ENCODE measurements around the gene ETV6.

The ETV6 gene

DNA sequence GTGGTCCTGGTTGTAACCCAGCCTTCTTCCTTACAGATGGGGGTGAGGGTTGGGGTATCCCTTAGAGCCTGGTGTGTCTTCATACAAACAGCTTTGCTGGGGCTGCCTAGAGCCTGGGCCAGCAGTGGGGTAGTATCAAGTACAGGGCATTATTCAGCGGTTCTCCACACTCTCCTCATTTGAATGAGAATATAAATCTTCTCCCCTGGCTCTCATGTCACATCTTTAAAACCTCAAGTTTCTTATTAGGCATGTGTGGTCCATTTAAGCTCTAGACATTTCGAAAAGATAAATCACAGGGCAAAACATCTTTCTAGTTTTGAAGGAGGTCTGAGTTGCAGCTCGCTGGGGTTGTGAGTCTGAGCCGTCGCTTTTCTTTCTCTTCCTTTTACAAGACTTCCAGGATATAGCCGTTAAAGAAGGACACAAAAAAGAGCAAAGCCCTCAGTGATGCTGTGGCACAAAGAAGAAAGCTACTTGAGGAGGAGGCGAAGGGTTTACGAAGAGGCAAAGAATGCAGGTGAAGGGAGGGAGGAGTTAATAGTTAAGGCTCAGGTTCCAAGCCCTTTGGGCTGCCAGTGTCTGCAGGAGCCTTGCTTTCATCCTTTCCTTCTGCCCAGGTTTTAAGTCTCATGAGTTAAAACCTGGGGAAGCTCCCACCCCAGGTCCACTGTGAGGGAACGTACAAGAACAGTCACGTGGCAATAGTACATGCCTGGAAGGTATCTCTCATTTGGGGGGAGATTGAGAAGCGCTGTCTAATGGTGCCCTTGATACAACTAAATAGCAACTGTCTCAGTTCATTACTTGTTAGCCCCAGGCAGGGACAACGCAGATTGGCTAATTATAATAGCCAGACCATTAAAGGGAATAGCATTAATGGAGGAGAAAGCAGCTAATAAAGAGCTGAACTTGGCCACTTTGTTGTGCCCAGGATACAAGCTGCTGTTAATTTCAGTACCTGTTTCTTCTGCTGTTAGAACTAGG is 94.2 kb downstream of the ETV6 start:
- DNase-seq (ENCODE audit: low spot score), result no peak

DNA sequence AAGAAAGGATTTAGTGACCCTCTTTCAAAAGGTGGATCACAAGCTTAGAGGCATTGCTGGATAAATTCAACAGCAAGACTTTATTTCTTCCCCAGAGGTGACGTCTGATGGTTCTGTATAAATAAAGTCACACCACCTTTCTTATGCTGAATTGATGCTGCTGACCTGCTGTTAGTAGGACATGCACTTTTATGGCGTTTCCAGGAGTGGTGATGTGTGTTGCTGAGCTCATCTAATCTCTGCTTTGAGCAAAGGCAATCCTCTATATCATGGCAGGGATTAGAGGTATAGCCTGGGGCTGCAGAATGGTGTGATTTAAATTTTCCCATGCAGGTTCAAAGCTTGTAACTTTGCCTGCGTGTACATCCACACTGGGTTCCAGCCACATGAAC is 94.9 kb downstream of the ETV6 start:
- DNase-seq (ENCODE audit: low spot score), result no peak

DNA sequence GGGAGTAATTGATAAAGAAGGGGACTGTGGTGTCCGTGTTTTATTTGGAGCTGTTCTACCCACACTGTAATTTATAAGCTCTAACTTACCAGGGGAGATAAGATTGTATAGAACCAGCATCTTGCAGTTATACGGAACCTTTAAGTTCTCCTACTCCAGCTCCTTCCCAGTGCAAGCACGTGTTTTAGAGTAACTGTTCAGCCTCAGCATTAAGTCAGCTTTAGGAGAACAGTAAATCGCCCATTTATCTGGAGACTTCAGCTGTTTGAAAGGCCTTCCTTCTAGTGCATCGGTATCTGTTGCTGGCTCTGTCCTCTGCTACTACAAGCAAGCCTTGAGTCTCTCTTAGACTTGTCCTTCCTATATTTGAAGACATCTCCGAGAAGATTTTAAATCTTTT is 95.6 kb downstream of the ETV6 start:
- DNase-seq (ENCODE audit: low spot score), result no peak

DNA sequence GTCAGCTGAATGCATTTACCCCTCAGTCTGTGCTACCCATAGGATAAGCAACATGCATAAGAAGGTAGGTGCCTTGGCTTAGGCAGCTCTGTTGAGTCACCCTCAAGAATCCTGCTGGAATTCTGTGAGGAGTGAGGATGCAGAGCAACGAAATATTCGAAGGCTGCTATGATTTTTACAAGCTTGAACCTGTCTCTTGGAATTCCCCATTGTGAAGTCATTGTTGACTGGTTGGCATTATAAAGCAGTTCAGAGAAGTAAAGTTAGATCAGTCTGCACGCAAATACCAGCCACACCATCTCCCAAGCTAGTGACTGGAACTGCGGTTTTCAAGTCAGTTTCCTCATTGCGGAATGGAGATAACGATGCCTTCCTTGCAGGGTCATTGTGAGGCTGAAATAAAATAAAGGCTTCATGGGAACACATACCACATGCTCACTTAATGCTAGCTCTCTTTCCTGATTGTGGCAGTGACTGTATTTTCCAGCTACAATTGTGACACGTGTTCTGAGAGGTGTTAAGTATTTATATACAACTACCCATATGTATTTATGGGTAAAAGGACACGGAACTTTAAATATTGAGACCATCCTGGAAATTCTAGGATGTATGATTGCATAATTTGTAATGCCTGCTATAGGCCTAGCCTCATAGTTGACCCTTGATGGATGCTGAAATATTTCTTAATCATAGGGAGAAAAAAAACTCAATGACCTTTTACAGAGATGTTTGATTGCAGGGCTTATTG is 96.7 kb downstream of the ETV6 start:
- no peak for DNase-seq (ENCODE audit: low spot score)

DNA sequence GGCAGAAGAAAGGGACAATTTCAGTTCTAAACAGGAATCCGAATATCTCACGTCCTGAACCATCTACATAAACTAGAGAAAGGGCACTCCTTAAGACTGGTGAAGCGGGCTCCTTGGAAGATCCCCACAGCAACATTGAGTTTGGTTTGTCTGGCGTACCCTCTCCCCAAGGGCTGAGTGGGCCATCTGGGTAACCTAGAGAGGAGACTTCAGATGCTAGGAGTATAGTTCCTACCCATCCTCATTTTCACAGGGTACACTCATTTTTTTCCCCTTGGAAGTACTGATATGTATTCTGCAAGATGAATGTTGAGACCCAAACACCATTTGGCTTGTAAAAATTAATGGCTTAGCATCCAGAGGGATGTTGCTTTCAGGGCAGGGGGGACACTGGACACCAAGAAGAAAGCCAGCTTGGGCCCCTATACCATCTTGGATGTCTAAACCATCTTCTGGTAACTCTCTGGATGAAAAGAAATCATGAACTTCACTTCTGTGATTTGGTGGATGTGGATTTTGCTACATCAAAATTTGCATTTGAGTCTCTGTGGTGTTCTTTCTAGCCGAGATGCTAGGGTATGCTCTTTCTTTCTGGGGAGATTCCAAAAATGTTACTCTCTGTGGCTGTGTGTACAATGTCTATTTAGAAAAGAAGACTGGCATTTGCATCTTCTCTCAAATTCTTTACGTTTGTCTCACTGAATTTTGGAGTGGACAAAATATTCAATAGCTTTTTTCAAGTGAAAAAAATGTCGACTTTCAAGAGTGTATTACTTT is 97.7 kb downstream of the ETV6 start:
- DNase-seq (ENCODE audit: low spot score), result no peak

DNA sequence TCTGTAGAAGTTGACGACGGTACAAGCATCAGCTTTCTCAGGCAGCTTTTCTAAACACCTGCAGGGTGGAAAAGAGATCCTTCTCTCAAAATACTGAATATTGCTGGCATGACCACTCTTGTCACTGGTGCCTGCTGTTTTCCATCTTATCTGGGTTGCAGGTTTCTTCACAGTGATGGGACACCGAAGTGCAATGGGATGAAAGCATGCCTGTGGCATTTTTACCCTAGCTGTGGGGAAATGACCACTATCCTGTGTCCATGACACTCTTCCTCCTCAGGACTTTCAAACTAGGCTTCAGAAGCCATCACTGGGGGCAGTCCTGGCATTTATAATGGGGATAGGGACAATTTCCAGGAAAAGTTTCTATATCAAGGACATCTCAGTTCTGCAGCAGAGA is 98.5 kb downstream of the ETV6 start:
- DNase-seq (ENCODE audit: low spot score), result no peak

DNA sequence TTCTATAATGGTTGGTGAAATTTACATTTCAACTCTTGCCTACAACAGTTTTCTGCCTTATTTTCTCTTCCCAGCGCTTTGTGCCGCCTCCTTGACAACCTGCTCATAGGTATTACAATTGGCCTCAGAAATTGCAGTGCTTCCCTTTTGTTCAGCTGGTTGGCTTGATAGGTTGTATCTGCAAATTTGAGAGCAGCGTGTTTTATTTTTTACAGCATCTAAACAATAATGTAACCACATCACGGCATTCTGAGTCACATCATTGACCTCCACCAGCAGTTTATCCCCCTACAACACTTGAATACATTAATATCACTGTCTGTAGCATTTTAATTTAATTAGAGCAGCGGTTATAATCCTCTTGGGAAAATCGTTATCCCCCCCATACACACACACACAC is 99.4 kb downstream of the ETV6 start:
- DNase-seq (ENCODE audit: low spot score), result no peak

DNA sequence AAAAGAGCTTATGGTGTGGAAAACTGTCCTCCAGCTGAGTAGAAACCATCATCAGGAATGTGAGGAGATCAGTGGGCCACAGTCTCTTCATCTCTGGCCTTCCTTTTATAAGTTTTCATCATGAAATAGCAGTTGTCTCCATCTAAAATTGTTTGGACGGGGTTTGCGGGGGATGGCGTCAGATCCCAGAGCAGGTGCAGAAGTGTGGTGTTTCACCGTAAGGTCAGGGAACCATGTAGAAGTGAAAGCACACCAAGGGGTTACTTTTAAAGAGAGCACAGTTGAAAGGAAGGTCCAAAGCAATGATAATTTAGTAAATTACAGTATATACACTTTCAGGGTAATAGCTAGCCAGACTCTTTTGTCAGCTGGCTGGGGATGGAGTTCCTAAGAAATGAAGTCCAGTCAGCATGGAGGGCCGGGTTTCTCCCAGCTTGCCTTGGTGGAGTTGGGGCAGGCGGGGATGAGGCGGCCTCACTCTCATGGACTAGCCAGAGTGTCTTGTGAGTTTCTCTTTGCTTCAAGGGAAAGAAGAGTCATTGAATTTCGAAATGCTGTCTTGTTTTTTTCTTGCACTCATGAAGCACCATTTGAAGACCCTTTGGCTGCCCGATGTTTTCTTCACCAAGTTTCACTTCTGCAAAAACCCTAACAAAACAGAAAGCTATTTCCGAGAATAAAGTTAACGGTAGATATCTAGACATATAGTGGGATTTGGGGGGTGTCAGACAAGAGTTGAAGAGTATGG is 100.6 kb downstream of the ETV6 start:
- DNase-seq (ENCODE audit: low spot score), result no peak

DNA sequence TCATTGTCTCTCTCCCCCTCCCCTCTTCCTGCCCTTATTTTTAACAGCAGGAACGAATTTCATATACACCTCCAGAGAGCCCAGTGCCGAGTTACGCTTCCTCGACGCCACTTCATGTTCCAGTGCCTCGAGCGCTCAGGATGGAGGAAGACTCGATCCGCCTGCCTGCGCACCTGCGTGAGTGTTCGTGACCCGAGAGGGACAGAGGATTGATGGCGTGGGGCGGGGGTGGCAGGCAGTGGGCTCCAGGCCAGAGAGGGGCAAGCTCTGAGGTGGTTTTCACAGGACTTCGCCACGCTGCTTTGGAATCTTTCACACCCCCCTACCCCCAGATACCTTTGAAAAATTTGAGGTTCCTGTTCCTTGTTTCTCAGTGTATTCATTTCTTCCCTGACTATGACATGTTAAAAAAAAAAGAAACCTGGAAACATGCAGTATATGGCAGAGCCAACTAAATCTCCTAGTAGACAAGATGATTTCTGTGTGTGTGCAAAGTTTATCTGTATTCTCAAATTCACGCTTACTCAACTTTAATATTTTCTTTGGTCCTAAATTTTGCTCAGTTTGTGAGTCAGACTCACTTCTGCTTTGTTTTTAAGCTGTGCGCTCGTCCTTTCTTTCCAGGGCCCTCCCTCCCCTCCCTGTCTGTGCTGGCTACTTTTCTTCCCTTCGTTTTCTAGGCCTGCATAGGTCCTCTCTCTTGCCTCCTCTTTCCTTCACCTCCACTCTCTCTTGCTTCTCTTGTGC is 103.1 kb downstream of the ETV6 start:
- DNase-seq (ENCODE audit: low spot score), result no peak

DNA sequence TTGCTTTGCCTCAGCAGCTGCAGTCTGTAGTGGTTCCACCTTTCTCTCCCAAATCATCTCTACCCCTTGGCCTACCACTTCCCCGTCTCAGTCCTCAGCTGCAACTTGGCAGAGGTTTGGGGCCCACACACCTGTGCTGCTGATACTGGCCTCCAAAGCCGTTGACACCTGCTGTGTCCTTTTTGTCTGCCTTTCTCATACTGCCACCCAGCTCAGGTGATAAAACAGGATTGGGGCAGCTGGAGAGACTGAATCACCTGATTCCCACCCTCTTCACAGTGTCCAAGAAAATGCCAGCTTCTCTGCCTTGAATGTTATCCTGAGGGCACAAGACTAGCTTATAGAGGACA is 103.7 kb downstream of the ETV6 start:
- DNase-seq (ENCODE audit: low spot score), result no peak

DNA sequence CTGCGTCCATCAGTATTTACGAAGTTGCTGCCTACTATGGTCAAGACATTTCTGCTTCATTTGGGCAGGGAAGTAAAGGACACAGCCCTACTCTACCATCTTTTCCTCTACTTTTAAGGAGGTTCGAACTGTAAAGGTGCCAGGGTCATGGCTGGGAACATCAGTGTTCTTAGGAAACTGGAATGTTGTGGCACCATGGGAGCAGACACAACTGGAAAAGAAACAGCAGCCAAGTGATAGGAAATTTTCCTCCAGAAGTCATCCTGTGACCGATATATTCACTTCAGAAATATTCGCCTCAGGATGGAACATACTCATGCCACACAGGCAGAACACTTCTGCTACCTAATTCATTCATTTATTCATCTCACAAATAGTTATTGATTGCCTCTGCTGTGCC is 104.4 kb downstream of the ETV6 start:
- DNase-seq (ENCODE audit: low spot score), result no peak

DNA sequence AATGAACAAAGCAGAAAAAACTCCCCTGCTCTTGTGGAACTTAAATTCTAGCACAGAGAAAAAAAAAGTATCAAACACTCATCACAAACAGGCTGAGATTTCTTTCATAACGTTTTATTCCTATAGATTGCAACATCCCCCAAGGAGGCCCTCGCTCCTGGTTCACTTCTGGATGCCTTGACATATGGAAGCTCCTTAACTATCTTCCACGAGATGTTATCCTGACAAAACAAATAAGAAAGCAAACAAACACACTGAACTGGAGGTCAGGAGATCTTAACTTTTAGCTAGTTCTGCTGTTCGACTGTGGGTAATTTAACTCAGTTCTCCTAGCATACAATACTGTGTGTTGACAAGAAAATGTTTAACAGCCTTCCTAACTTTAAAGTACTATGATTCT is 104.8 kb downstream of the ETV6 start:
- no peak for DNase-seq (ENCODE audit: low spot score)

DNA sequence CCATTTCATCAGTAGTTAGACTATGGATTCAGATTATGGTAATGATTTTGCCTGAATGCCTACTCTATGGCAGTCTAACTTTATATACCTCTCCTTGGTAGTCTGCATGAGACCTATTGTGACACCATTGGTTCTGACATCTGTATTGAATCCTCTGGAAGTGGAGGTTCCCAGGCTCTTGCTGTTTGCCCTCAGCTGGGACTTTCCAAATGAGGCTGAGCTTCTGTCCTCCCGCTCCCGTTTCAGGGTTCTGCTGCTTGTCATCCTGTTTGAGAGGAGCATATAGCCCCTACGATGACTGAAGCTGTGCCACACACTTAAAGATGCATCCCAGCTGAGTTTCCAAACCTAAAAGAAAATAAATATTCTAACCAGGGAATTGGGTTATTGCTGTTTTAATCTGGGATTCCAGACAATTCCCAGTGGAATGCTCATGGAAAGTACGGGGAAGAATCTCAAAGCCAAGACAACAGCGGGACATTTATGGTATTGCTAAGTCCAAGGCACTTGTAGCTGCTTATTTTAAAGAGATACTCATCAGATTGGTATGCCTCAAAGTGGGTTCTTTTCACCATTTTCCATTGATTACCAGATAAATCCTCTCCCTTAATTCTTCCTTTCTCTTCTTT is 105.9 kb downstream of the ETV6 start:
- DNase-seq (ENCODE audit: low spot score), result no peak

DNA sequence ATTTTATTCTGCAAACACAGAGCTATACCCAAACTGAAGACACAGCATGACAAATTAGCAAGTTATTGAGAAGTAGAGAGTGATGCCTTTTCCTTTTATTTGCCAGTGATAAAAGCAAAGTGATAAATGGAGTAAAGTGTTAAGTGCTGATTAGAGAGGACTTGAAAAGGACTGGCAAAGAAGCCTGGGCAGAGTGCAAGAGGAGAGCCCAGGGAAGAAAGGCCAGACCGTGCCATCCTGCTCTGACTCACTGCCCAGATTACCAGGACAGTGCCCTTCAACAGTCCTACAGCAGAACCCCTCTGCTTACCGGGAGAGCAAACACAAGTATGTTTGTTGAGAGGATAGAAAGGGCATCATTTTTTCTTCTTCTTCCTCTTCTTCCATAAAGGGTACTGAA is 106.5 kb downstream of the ETV6 start:
- DNase-seq (ENCODE audit: low spot score), result no peak

DNA sequence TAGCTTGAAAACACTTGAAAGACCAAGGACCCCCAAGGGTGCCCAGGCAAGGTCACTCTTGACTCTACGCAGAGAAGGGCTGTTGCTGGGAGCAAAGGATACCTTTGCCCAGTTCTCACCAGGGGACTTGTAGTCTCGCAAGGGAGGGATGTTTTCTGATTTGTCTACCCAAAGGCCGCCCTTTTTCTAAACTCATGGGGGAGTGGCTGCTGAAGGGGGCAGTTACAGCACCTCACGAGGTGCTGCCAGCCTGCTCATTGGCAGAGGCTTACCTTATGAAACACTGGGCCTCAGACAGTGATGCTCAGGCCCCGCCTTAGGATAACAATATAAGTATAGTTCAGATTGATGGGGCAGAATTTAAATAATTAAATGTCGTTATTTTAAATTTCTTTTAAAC is 107.0 kb downstream of the ETV6 start:
- no peak for DNase-seq (ENCODE audit: low spot score)

DNA sequence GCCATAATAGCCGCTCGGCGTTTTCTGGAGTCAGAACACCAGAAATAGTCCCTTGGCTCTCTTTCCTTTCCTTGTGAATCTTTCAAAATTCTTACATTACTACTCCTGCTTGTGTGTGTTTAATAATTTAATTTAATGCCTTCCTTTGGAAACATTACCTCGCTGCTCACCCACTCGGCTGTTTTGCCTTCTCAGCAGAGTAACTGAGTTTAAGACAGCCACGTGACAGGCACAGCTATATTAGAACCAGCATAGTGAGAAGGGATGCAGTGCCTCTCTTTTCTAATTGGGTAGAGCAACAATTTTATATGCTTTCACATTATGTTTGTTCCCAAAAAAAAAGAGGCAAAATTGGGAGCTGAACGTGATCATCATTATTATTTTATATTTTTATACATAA is 107.6 kb downstream of the ETV6 start:
- DNase-seq (ENCODE audit: low spot score), result no peak

DNA sequence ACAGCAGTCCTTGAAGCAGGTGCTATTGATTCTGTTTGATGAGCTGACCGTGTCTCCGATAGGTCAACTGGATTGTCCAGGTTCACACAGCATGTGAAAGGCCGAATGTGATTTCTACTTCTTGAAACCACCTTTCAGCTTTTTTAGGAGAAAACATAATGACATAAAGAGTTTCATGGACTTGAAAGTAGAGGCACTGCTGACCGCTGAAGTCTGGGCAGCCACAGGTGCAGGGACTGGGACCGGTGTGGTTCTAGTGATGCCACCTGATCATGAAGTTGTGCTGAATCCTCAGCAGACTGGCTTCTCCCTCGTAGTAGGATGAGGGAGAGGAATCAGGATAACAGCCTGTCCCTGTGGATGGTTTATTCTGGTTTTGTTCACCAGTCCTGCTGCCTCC is 108.1 kb downstream of the ETV6 start:
- DNase-seq (ENCODE audit: low spot score), result no peak

DNA sequence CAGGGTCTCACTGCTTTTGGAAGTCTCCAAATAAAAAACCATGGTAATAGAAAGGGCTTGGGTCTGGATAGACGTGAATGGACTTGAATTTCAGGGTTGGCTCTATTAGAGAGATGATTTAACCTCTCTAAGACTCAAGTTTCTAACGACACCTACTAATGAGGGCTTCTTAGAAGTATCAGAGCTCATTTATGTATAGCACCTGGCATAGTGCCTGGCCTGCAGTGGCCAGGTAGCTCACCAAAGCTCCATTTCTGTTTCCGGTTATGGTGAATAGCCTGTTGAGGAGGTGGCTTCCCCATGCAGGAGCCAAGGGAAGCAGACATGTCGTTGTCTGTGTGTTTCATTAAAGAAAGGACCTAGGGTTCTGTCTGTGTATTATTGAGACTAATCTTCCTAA is 108.6 kb downstream of the ETV6 start:
- DNase-seq (ENCODE audit: low spot score), result no peak

DNA sequence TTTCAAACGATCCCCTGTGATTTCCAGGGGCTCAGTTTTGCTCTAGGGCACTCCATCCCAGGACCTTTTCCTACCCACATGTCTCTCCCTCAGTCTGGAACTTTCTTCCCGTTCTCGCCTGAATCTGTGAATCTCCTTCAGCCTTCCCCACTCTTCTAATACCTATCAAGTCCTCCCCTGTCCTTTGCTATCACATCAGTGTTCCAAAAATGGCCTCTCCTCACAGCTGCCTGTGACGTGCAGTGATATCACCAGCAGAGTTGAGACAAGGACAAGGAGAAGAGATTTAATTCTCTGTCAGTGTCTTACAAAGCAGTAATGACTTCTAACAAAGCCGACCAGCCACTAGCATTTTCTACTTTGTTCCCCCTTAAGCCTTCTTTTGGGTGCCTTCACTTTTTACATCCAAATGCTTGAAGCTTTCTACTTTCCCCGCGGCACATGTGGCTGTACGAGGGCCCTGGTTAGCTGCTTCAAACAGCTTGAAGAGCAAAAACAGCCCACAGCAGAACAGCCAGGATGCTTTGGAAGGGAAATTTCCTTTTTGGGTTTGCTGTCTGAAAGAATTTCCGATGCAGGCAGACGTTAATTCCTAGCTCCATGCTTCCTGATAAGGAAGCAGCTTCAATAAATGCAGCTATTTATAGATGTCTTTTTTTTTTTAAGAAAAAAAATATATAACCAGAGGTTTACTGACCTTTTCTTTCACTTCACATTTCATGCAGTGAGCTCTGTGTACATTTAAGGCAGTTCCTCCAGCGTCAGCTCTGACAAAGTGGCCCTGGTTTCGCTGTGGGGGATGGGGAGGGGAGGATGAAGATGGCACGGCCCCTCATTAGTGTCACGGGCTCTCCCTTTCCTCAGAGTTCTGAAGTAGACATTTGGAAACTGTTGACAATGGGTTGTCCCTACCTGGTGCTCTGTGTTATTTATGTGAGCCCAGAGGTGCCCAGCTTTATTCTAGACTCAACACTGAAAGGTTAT is 109.3 kb downstream of the ETV6 start:
- no peak for DNase-seq (ENCODE audit: low spot score)

DNA sequence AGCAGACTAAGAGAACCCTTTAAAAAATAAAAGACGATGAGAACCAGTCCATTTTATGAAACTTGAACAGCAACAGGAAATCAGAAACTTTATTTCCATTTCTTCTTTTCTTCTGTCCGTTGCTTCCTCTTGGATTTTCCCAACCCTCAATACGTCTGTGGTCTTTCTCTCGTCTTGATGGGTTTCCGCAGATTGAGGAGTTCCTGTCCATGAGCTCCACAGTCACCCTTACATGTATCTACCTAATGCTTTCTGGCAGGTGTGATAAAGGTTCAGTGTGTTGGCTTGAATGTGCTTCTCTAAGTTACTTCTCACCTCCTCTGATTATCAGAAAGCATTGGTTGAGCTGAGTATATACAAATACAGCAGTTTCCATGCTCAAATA is 110.0 kb downstream of the ETV6 start:
- no peak for DNase-seq (ENCODE audit: low spot score)

All from RKO (cell line).